IMR-90 (cell line): ENCODE data around the gene CTNNA2. TPM values are rescaled to one million over a fixed set of nuclear protein-coding genes. Genes with fewer than 3 reads are reported as not detected.

Experiments used
- ATAC-seq: fragments of 200-7000 bp; cut with Tn5 transposase; 2 replicates; pipeline ENCODE4 v1.9.1; 2020; ENCODE audit warnings: low read depth, mild to moderate bottlenecking, moderate library complexity
- BruUV-seq: library from RNA; stranded (reverse); fragments of 400-500 nt; replicated peaks from 2 replicates; lab custom pipeline; 2021; lab: Mats Ljungman, UMichigan
- CTCF ChIA-PET: fragments of 300-600 bp; formaldehyde crosslinking; extraction: SDS; loops from one replicate; lab custom pipeline; 2021; ENCODE audit warnings: antibody characterized with exemption; lab: Yijun Ruan, JAX
- POLR2A ChIA-PET: fragments of 300-600 bp; sonication (Branson Sonifier 250); formaldehyde crosslinking; loops from one replicate; lab custom pipeline; 2022; ENCODE audit warnings: antibody characterized with exemption; ENCODE audit not compliant: unreplicated experiment; lab: Charles Lee
- DNase-seq: peaks from one replicate; pipeline ENCODE4 v3.0.0; 2013
- H2AFZ ChIP-seq: replicated peaks from 2 replicates; pipeline ENCODE3; 2013; ENCODE audit warnings: low read length, mild to moderate bottlenecking; ENCODE audit not compliant: poor library complexity
- H2AK5ac ChIP-seq: 2 replicates; pipeline ENCODE4 v1.6.1; 2013; ENCODE audit warnings: low read depth, low read length, inconsistent platforms
- H2AK9ac ChIP-seq: replicated peaks from 2 replicates; pipeline ENCODE3; 2013; ENCODE audit warnings: mild to moderate bottlenecking, low read depth, low read length, moderate library complexity; ENCODE audit not compliant: poor library complexity
- H2BK120ac ChIP-seq: 2 replicates; pipeline ENCODE4 v1.6.1; 2013; ENCODE audit warnings: low read depth, low read length, inconsistent platforms
- H2BK15ac ChIP-seq: 3 replicates; pipeline ENCODE4 v1.6.1; 2013; ENCODE audit warnings: low read depth, low read length, inconsistent platforms
- H2BK20ac ChIP-seq: 2 replicates; pipeline ENCODE4 v1.6.1; 2013; ENCODE audit warnings: low read depth, mild to moderate bottlenecking, inconsistent platforms, low read length, moderate library complexity
- H2BK5ac ChIP-seq: 2 replicates; pipeline ENCODE4 v1.6.1; 2013; ENCODE audit warnings: mild to moderate bottlenecking, low read depth, low read length, inconsistent platforms; ENCODE audit not compliant: poor library complexity, severe bottlenecking
- H3K14ac ChIP-seq: replicated peaks from 2 replicates; pipeline ENCODE4 v1.6.1; 2013; ENCODE audit warnings: low read depth, low read length, inconsistent platforms
- H3K18ac ChIP-seq: 2 replicates; pipeline ENCODE4 v1.6.1; 2013; ENCODE audit warnings: low read depth, low read length, control low read depth
- H3K23ac ChIP-seq: 2 replicates; pipeline ENCODE4 v1.6.1; 2013; ENCODE audit warnings: low read depth, low read length, inconsistent platforms
- H3K27ac ChIP-seq: 2 replicates; pipeline ENCODE4 v1.5.1; 2013; ENCODE audit warnings: mild to moderate bottlenecking, control low read depth, low read length; ENCODE audit not compliant: insufficient read depth
- H3K27me3 ChIP-seq: 2 replicates; pipeline ENCODE4 v1.6.1; 2013; ENCODE audit warnings: low read length; ENCODE audit not compliant: control insufficient read depth, insufficient read depth
- H3K36me3 ChIP-seq: 2 replicates; pipeline ENCODE4 v1.6.1; 2013; ENCODE audit warnings: low read length, mixed read lengths; ENCODE audit not compliant: control insufficient read depth, insufficient read depth
- H3K4ac ChIP-seq: 2 replicates; pipeline ENCODE4 v1.6.1; 2013; ENCODE audit warnings: low read depth, low read length, inconsistent platforms
- H3K4me1 ChIP-seq: 2 replicates; pipeline ENCODE4 v1.6.1; 2013; ENCODE audit warnings: low read length, mixed read lengths; ENCODE audit not compliant: control insufficient read depth, insufficient read depth
- H3K4me2 ChIP-seq: 2 replicates; pipeline ENCODE4 v1.6.1; 2013; ENCODE audit warnings: low read depth, mild to moderate bottlenecking, control low read depth, low read length, moderate library complexity
- H3K4me3 ChIP-seq: 2 replicates; pipeline ENCODE4 v1.5.1; 2013; ENCODE audit warnings: low read depth, mild to moderate bottlenecking, control low read depth, low read length, moderate library complexity; ENCODE audit not compliant: insufficient read depth
- H3K56ac ChIP-seq: 2 replicates; pipeline ENCODE4 v1.6.1; 2013; ENCODE audit warnings: low read length, inconsistent platforms; ENCODE audit not compliant: insufficient read depth; ENCODE audit errors: extremely low read depth
- H3K79me1 ChIP-seq, 2 experiments: 2 replicates each; pipeline ENCODE4 v1.6.1; 2013; ENCODE audit warnings: low read length in 2 of 2, inconsistent platforms in 1 of 2, low read depth in 1 of 2
- H3K9ac ChIP-seq: 2 replicates; pipeline ENCODE4 v1.6.1; 2013; ENCODE audit warnings: low read depth, low read length, control low read depth
- H3K9me1 ChIP-seq: 2 replicates; pipeline ENCODE4 v1.6.1; 2013; ENCODE audit warnings: low read length, inconsistent platforms; ENCODE audit not compliant: insufficient read depth
- H3K9me3 ChIP-seq: 2 replicates; pipeline ENCODE4 v1.6.1; 2013; ENCODE audit warnings: low read length; ENCODE audit not compliant: control insufficient read depth, insufficient read depth
- H4K20me1 ChIP-seq: 2 replicates; pipeline ENCODE4 v1.6.1; 2013; ENCODE audit warnings: low read length, inconsistent platforms; ENCODE audit not compliant: insufficient read depth
- H4K5ac ChIP-seq: 2 replicates; pipeline ENCODE4 v1.6.1; 2013; ENCODE audit warnings: mild to moderate bottlenecking, low read depth, low read length, control low read depth
- H4K8ac ChIP-seq, 2 experiments: 2 replicates each; pipeline ENCODE4 v1.6.1; 2013; ENCODE audit warnings: low read depth in 2 of 2, low read length in 2 of 2, control low read depth in 1 of 2, inconsistent platforms in 1 of 2
- H4K91ac ChIP-seq: 2 replicates; pipeline ENCODE4 v1.6.1; 2013; ENCODE audit warnings: low read depth, low read length, inconsistent platforms; ENCODE audit not compliant: insufficient read depth
- MAFK ChIP-seq: IDR thresholded peaks from 2 replicates; pipeline ENCODE4 v1.6.1; 2012; ENCODE audit warnings: low read depth, low read length, improper control_type of control experiment
- RAD21 ChIP-seq: IDR thresholded peaks from 2 replicates; pipeline ENCODE4 v1.6.1; 2012; ENCODE audit warnings: low read length, improper control_type of control experiment
- WGBS, 2 experiments: methylation state at CpG; one replicate each; pipeline versions ENCODE4 v1.1.5 to v1.1.7; 2013; ENCODE audit warnings: missing lambda C conversion rate in 2 of 2; ENCODE audit not compliant: insufficient read length in 1 of 2; ENCODE audit errors: extremely low coverage in 2 of 2; 5-methylcytosine and 5-hydroxymethylcytosine counted together
- dilution Hi-C: fragments of 300-500 bp; cut with HindIII; formaldehyde crosslinking; loops from one replicate; pipeline ENCODE4 v1.14.3; 2018; ENCODE audit warnings: low sequenced_read_pairs; ENCODE audit not compliant: unreplicated experiment
- in situ Hi-C: fragments of 300-500 bp; cut with MboI; formaldehyde crosslinking; loops from 3 replicates; pipeline ENCODE4 v1.14.3; 2019; ENCODE audit warnings: low sequenced_read_pairs, inconsistent platforms, mixed read lengths
- intact Hi-C: fragments of 100-400 bp; cut with micrococcal nuclease; formaldehyde crosslinking; loops from 2 replicates; pipeline ENCODE4 v1.10.0; 2022
- polyA plus RNA-seq, 3 experiments: library from polyadenylated mRNA; depleted of rRNA; stranded (reverse); fragments of >200 nt; gene quantifications; 2 replicates each; pipeline ENCODE4 v1.2.3, GENCODE V29; 2012; ENCODE audit warnings: low replicate concordance in 1 of 3
- total RNA-seq: library from RNA; depleted of rRNA; stranded (reverse); fragments of >200 nt; gene quantifications from 2 replicates; pipeline ENCODE4 v1.2.3, GENCODE V29; 2012
- TF ChIP-seq, protein P1 (sequence below): conservative IDR thresholded peaks from 2 replicates; pipeline ENCODE4 v1.5.1; 2012; ENCODE audit warnings: mild to moderate bottlenecking, low read depth, low read length, improper control_type of control experiment

Gene CTNNA2
- total and polyA plus RNA-seq, 2 of the 4 experiments (the other 2 are of a cell fraction): not detected

DNA sequence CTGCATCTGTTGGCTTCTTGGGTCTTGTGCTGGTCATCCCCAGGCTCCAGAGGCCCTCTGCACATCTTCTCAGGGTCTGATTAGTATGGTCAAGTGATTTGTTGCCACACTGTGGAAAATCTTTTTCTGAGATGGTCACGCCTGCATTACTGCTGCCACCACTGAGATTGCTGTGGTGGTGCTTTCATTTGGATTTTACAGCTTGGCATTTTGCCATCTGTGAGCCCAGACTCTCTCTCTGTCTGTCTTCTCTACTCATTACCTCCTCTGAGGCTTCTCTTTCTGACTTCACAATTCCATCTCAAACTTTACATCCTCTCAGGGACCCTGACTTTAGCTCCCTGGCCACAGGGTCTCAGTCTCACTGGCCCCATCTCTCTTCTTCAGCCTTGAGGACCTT, 637.1 kb downstream of the CTNNA2 start:
- ATAC-seq: no peak
- Histone ChIP-seq H3K23ac (no peak overlapping the region), H3K18ac (no peak overlapping the region), H2BK15ac (no peak overlapping the region), H4K20me1 (no peaks in the 10 kb centered on the region), H4K8ac (no peak overlapping the region), H3K27me3 (peaks cover 2% of the 10 kb centered on the region), H3K36me3 (no peaks in the 10 kb centered on the region), H2AK9ac (no peak overlapping the region), H2BK5ac (no peak overlapping the region), H3K9ac (no peak overlapping the region), H3K27ac (no peak overlapping the region), H2AFZ (no peak overlapping the region), H3K14ac (no peak overlapping the region), H2AK5ac (no peak overlapping the region), H3K56ac (no peak overlapping the region), H2BK20ac (no peak overlapping the region), H3K4ac (no peak overlapping the region), H2BK120ac (no peak overlapping the region), H4K5ac (no peak overlapping the region), H3K9me3 (no peaks in the 10 kb centered on the region), H4K91ac (no peak overlapping the region), H3K9me1 (no peaks in the 10 kb centered on the region), H3K4me2 (no peak overlapping the region), H3K4me1 (no peaks in the 10 kb centered on the region), H3K4me3 (no peak overlapping the region), H3K79me1 (no peaks in the 10 kb centered on the region)
- CTCF ChIA-PET: no interaction called here
- in situ Hi-C loops (no loop called here), dilution Hi-C loops (no loop called here), intact Hi-C loops (no loop called here)
- DNase-seq: no peak
- POLR2A ChIA-PET: no interaction called here
- TF ChIP-seq, protein P1, sequence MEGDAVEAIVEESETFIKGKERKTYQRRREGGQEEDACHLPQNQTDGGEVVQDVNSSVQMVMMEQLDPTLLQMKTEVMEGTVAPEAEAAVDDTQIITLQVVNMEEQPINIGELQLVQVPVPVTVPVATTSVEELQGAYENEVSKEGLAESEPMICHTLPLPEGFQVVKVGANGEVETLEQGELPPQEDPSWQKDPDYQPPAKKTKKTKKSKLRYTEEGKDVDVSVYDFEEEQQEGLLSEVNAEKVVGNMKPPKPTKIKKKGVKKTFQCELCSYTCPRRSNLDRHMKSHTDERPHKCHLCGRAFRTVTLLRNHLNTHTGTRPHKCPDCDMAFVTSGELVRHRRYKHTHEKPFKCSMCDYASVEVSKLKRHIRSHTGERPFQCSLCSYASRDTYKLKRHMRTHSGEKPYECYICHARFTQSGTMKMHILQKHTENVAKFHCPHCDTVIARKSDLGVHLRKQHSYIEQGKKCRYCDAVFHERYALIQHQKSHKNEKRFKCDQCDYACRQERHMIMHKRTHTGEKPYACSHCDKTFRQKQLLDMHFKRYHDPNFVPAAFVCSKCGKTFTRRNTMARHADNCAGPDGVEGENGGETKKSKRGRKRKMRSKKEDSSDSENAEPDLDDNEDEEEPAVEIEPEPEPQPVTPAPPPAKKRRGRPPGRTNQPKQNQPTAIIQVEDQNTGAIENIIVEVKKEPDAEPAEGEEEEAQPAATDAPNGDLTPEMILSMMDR: no peak
- TF ChIP-seq RAD21 (no peak), MAFK (no peak)
- no TSS peak for BruUV-seq
- no CpG with 5 or more reads among the region's 1 CpG for WGBS, 2 experiments
